Psoas muscle (tissue), 8 donors: Measurements from ENCODE around the gene PTPRG. TPM values are rescaled to one million over a fixed set of nuclear protein-coding genes. Genes with fewer than 3 reads are reported as not detected.

Source experiments
- ATAC-seq, 4 donors: fragments of 200-7000 bp; cut with Tn5 transposase; one replicate each; pipeline ENCODE4 v1.9.1; 2020; ENCODE audit warnings: moderate library complexity in 3 of 4, mild to moderate bottlenecking in 2 of 4
- DNase-seq, 2 donors: peaks; one replicate each; pipeline ENCODE4 v3.0.0-alpha.2; 2020
- H3K27ac ChIP-seq: fragments of 200-600 bp; one replicate; pipeline ENCODE4 v1.8.0; 2022
- H3K27me3 ChIP-seq, 3 donors: fragments of 200-600 bp in 1 of 3; one replicate each; pipeline versions ENCODE4 v1.6.1 to v1.8.0; 2013 to 2022; ENCODE audit warnings: low read length in 2 of 3, mild to moderate bottlenecking in 2 of 3, moderate library complexity in 1 of 3; ENCODE audit not compliant: insufficient read depth in 3 of 3
- H3K36me3 ChIP-seq, 2 donors: fragments of 200-600 bp in 1 of 2; one replicate each; pipeline versions ENCODE4 v1.6.1 to v1.8.0; 2013 to 2022; ENCODE audit warnings: low read depth in 1 of 2, mild to moderate bottlenecking in 1 of 2, moderate library complexity in 1 of 2; ENCODE audit not compliant: insufficient read depth in 1 of 2
- H3K4me1 ChIP-seq: fragments of 200-600 bp; one replicate; pipeline ENCODE4 v1.8.0; 2022
- H3K4me3 ChIP-seq: fragments of 200-600 bp; one replicate; pipeline ENCODE4 v1.8.0; 2022; ENCODE audit warnings: mild to moderate bottlenecking
- H3K9me3 ChIP-seq: fragments of 200-600 bp; one replicate; pipeline ENCODE4 v1.8.0; 2022
- WGBS, 3 donors: extraction: QIAGEN DNeasy Blood & Tissue Kit; methylation state at CpG; one replicate each; pipeline versions ENCODE4 v1.1.6 to v1.1.7; 2013; 5-methylcytosine and 5-hydroxymethylcytosine counted together
- intact Hi-C, 2 donors: fragments of 100-400 bp; cut with DNase I; formaldehyde crosslinking; loops; one replicate each; pipeline versions ENCODE4 v1.11.0 to v1.14.2; 2022
- polyA plus RNA-seq, 3 donors: library from polyadenylated mRNA; stranded (reverse); fragments of 200-250 nt; gene quantifications; one replicate each; pipeline ENCODE4 v1.2.3, GENCODE V29; 2013
- total RNA-seq, 4 donors: library from RNA; stranded (reverse); fragmentation: NEBNext Ultra II Directional in 2 of 4; extraction: Animal tissue kit (Norgen Biotek cat#: 25700) in 2 of 4; gene quantifications; one replicate each; pipeline versions ENCODE4 v1.2.1 to v1.2.4, GENCODE V29; 2021 to 2023
- TF ChIP-seq, protein P1 (sequence below): fragments of 200-600 bp; IDR thresholded peaks from one replicate; pipeline ENCODE4 v1.8.0; 2022; ENCODE audit warnings: antibody characterized with exemption
- donor health status: healthy with polysubstance abuse.
- donor health status: DM: no; HTN: no; CAD: no; lungs with moderate emphysema.
- donor health status: Bipolar disorder and iron deficiency.
- donor health status: healthy.
- donor health status: DM: yes; HTN: yes; CAD: no.
- donor health status: DM: no; HTN: no; CAD: no.
- donor health status: DM: no; HTN: no; CAD: no.
- donor health status: DM: yes; HTN: yes; CAD: no.

PTPRG gene
- total and polyA plus RNA-seq, 7 donors: 4.5 to 29.5 (median 12.6) TPM

DNA sequence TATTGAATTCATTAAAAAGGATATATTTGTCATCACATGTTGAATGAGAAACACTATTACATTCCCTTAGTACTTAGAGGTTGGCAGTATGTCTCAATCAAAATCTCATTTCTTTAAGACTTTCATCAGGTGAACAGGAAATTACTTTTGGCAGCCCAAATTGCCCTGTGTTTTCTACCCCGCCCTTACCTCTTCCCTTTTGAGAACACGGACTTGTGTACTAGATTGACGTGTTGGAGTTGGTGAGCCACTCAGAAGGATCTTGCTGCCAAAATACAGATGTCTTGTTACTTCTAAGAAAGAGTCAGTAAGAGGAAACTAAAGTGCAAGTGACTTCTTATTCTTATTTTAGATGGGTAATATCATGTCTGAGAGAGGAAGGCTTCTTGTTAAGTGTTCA is 425.1 kb downstream of the PTPRG start:
- DNase-seq (no peak), ATAC-seq (peak in 1 of 4 donors; percentile 48)
- WGBS, 3 donors: 42 to 77% (median 67%) methylated on average over 3 of the region's 3 CpGs
- H3K36me3 ChIP-seq: no peaks in the 10 kb centered on the region
- no peak overlapping the region for H3K27ac ChIP-seq
- H3K4me3 ChIP-seq: no peak overlapping the region
- no peaks in the 10 kb centered on the region for H3K9me3 ChIP-seq
- intact Hi-C loops: no loop called here
- H3K27me3 ChIP-seq: no peaks in the 10 kb centered on the region
- peaks cover 17% of the 10 kb centered on the region for H3K4me1 ChIP-seq
- TF ChIP-seq, protein P1, sequence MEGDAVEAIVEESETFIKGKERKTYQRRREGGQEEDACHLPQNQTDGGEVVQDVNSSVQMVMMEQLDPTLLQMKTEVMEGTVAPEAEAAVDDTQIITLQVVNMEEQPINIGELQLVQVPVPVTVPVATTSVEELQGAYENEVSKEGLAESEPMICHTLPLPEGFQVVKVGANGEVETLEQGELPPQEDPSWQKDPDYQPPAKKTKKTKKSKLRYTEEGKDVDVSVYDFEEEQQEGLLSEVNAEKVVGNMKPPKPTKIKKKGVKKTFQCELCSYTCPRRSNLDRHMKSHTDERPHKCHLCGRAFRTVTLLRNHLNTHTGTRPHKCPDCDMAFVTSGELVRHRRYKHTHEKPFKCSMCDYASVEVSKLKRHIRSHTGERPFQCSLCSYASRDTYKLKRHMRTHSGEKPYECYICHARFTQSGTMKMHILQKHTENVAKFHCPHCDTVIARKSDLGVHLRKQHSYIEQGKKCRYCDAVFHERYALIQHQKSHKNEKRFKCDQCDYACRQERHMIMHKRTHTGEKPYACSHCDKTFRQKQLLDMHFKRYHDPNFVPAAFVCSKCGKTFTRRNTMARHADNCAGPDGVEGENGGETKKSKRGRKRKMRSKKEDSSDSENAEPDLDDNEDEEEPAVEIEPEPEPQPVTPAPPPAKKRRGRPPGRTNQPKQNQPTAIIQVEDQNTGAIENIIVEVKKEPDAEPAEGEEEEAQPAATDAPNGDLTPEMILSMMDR: no peak

DNA sequence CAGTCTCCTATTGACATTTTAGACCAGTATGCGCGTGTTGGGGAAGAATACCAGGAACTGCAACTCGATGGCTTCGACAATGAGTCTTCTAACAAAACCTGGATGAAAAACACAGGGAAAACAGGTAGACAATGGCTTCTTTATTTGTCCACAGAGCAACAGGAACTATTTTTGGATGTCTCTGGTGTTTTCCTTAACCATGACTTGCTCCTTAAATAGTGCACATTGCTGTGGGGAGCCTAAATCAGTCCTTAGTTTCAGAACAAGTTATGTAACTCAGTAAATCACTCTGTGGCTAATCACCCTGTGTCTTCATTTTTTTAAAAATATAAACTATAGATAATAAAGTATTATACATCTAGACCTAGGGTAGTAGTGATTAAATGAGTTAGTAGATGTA is 428.3 kb downstream of the PTPRG start:
- no peak for DNase-seq
- ATAC-seq: no peak
- TF ChIP-seq, protein P1: no peak
- H3K36me3 ChIP-seq: no peaks in the 10 kb centered on the region
- no peaks in the 10 kb centered on the region for H3K9me3 ChIP-seq
- H3K4me3 ChIP-seq: no peak overlapping the region
- H3K4me1 ChIP-seq: peaks cover 15% of the 10 kb centered on the region
- H3K27ac ChIP-seq: no peak overlapping the region
- 81 to 90% (median 83%) methylated on average over 4 of the region's 4 CpGs for WGBS, 3 donors
- intact Hi-C loops: no loop called here
- no peaks in the 10 kb centered on the region for H3K27me3 ChIP-seq

DNA sequence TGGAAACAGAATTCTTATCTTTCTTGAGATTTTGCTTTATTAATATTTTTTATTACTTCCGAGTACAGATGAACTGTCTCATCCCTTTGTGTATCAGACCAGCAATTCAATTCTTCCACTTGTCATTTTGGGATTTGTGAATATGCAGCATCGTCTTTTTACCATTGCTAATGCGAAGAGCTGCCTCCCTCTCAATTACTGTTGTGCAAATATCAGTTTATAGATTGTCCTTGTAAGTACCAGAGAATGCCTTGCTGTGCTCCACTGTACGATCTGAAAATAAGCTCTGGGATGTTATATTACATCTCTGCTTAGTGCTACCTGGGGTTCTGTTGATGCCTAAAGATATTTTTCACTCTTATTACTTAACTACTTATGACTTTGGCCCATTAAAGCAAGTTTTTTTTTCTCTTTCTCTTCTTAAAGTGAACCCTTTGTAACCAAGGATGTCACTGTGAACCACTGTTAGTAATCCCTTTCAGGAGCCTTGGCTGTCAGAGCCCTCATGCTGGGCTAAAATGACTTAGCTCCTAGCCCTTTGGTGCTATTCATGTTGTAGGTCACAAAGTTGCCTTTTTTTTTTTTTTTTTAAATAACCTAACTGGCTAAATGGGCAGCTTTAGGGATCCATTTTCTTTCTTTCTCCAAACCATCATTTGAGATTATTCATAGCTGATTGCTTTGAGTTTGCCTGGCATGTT is 429.1 kb downstream of the PTPRG start:
- Histone ChIP-seq H3K4me3 (no peak overlapping the region), H3K36me3 (no peaks in the 10 kb centered on the region), H3K4me1 (peaks cover 10% of the 10 kb centered on the region), H3K27me3 (no peaks in the 10 kb centered on the region), H3K27ac (no peak overlapping the region), H3K9me3 (no peaks in the 10 kb centered on the region)
- ATAC-seq (no peak), DNase-seq (no peak)
- WGBS, 3 donors: 96 to 99% (median 97%) methylated on average over 4 of the region's 4 CpGs
- TF ChIP-seq, protein P1: no peak
- intact Hi-C loops: no loop called here

DNA sequence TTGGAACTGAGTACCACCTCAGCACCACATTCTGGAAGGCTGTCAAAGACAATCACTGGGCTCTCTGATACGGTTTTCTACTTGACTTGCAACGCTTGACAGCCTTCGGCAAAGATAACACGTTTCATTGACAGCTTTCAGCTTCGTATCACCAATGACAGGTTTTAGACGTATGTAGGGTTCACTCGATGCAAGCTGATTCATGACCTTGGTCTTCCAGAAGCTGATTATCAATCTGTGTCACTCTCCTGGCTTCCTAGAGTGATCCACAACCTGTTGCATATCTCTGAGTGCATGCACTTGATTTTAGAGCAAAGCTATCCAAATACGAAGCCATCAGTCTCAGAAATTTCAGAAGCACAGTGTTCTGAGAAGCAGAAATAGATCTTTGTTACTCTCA is 430.3 kb downstream of the PTPRG start:
- 93 to 96% (median 94%) methylated on average over 8 of the region's 8 CpGs for WGBS, 3 donors
- H3K27ac ChIP-seq: no peak overlapping the region
- ATAC-seq (no peak), DNase-seq (no peak)
- no peaks in the 10 kb centered on the region for H3K27me3 ChIP-seq
- TF ChIP-seq, protein P1: no peak
- H3K36me3 ChIP-seq: no peaks in the 10 kb centered on the region
- intact Hi-C loops: no loop called here
- H3K9me3 ChIP-seq: no peaks in the 10 kb centered on the region
- H3K4me3 ChIP-seq: no peak overlapping the region
- peaks cover 10% of the 10 kb centered on the region for H3K4me1 ChIP-seq

DNA sequence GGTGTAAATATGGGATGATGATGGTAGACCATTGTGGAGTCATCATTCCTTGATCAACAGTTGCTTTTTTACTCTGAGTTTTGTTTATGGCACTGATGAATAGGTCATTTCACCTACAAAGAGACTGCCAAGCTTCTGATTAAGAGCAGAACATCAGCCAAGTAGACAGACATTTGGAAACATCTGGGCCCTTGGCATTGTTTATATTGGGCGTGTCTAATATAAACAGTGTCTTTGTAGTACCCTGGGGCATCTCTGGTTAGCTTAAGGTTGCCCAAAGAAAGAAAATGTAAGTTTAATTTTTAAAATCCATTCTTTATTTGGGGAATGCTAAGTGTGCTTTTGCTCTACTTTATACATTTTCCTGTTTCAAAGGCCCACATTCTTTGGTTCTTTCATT is 435.0 kb downstream of the PTPRG start:
- intact Hi-C loops: no loop called here
- no peak for ATAC-seq
- WGBS, 3 donors: 52 to 61% (median 53%) methylated on average over 1 of the region's 1 CpG
- H3K27me3 ChIP-seq: no peaks in the 10 kb centered on the region
- no peaks in the 10 kb centered on the region for H3K9me3 ChIP-seq
- no peak for DNase-seq
- no peak overlapping the region for H3K27ac ChIP-seq
- TF ChIP-seq, protein P1: no peak
- H3K4me3 ChIP-seq: no peak overlapping the region
- H3K4me1 ChIP-seq: no peaks in the 10 kb centered on the region
- H3K36me3 ChIP-seq: no peaks in the 10 kb centered on the region
